ENCODE results near the gene DCC. TPM values are rescaled to one million over a fixed set of nuclear protein-coding genes. Genes with fewer than 3 reads are reported as not detected.

The DCC gene
- total and polyA plus RNA-seq, 2 experiments from 2014 or later, result not detected

DNA sequence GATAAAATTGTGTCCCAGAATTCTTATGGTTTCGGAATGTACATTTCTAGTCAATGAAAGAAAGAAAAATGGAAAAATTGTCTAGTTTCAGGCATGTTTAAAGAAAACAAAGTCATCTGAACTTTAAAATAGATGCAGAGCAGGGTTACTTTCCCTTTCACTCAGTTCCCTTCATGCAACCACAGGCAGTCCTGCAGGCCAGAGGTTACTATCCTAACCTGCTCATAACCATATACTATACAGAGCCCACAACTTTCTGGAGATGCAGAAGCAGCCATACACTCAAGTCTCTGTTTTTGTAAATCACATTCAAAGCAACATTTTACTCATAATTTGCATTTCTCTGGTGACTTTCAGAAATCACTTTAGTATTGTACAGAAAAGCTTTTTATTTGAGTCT lies 1194.2 kb downstream of the DCC start:
- Histone ChIP-seq H3F3A (ENCODE audit: insufficient read depth) (no peaks in the 10 kb centered on the region), H3K79me2 (ENCODE audit: insufficient read depth) (no peaks in the 10 kb centered on the region), H4K20me1 (ENCODE audit: insufficient read depth) (no peaks in the 10 kb centered on the region), H3K4me1 (ENCODE audit: insufficient read depth) (no peaks in the 10 kb centered on the region), H3K36me3 (ENCODE audit: low read depth) (no peaks in the 10 kb centered on the region), H3K4me3 (no peak overlapping the region), H3K27ac (no peak overlapping the region), H3K9me2 (ENCODE audit: insufficient read depth) (no peaks in the 10 kb centered on the region), H3K27me3 (replicated peaks; ENCODE audit: insufficient read depth) (no peaks in the 10 kb centered on the region), H3K9ac (no peak overlapping the region), H3K9me3 (ENCODE audit: low read depth) (no peaks in the 10 kb centered on the region), H3K4me2 (ENCODE audit: unreplicated experiment) (no peak overlapping the region), H2AFZ (no peak overlapping the region)
- in situ Hi-C loops (cut with MboI), result no loop called here
- 28 to 32% methylated on average over 1 of the region's 1 CpG for WGBS, 2 experiments (ENCODE audit: low coverage in 1 of 2, low lambda C conversion rate in 2 of 2, missing lambda C conversion rate in 2 of 2)
- no peak for TF ChIP-seq EZH2 (IDR thresholded peaks at IDR 0.05; ENCODE audit: insufficient read depth, poor library complexity, severe bottlenecking)
- TF ChIP-seq EZH2phosphoT487 (IDR thresholded peaks at IDR 0.05; ENCODE audit: insufficient read depth, low read depth), result no peak
- DNase-seq, result no peak

- Histone ChIP-seq H3K4me3 (no peak overlapping the region), H3K36me3 (ENCODE audit: low read depth) (no peaks in the 10 kb centered on the region), H3K4me2 (ENCODE audit: unreplicated experiment) (no peak overlapping the region), H3K79me2 (ENCODE audit: insufficient read depth) (no peaks in the 10 kb centered on the region), H3K27ac (no peak overlapping the region), H4K20me1 (ENCODE audit: insufficient read depth) (no peaks in the 10 kb centered on the region), H3K9me2 (ENCODE audit: insufficient read depth) (no peaks in the 10 kb centered on the region), H2AFZ (no peak overlapping the region), H3K9ac (no peak overlapping the region), H3K27me3 (replicated peaks; ENCODE audit: insufficient read depth) (no peaks in the 10 kb centered on the region), H3F3A (ENCODE audit: insufficient read depth) (no peaks in the 10 kb centered on the region), H3K9me3 (ENCODE audit: low read depth) (no peaks in the 10 kb centered on the region), H3K4me1 (ENCODE audit: insufficient read depth) (no peaks in the 10 kb centered on the region)
- WGBS, 2 experiments (ENCODE audit: low coverage in 1 of 2, low lambda C conversion rate in 2 of 2, missing lambda C conversion rate in 2 of 2), result 5 to 11% methylated on average over 3 of the region's 3 CpGs
- TF ChIP-seq EZH2phosphoT487 (IDR thresholded peaks at IDR 0.05; ENCODE audit: insufficient read depth, low read depth) (no peak), EZH2 (IDR thresholded peaks at IDR 0.05; ENCODE audit: insufficient read depth, poor library complexity, severe bottlenecking) (no peak)
- peak; percentile 3 for DNase-seq
- in situ Hi-C loops (cut with MboI), result no loop called here
These were observed 1194.7 kb downstream of the DCC start for GRCh38 chr18:53534695-53535094.

GRCh38 chr18:53536908-53537307 lies 1196.9 kb downstream of the DCC start:
- Histone ChIP-seq H4K20me1 (ENCODE audit: insufficient read depth) (no peaks in the 10 kb centered on the region), H3K4me3 (no peak overlapping the region), H3K4me1 (ENCODE audit: insufficient read depth) (no peaks in the 10 kb centered on the region), H3K9me3 (ENCODE audit: low read depth) (no peaks in the 10 kb centered on the region), H3K9me2 (ENCODE audit: insufficient read depth) (no peaks in the 10 kb centered on the region), H3K9ac (no peak overlapping the region), H3K36me3 (ENCODE audit: low read depth) (no peaks in the 10 kb centered on the region), H3K4me2 (ENCODE audit: unreplicated experiment) (no peak overlapping the region), H3K79me2 (ENCODE audit: insufficient read depth) (no peaks in the 10 kb centered on the region), H3F3A (ENCODE audit: insufficient read depth) (no peaks in the 10 kb centered on the region), H3K27me3 (replicated peaks; ENCODE audit: insufficient read depth) (no peaks in the 10 kb centered on the region), H3K27ac (no peak overlapping the region), H2AFZ (no peak overlapping the region)
- DNase-seq, result no peak
- in situ Hi-C loops (cut with MboI), result no loop called here
- TF ChIP-seq EZH2phosphoT487 (IDR thresholded peaks at IDR 0.05; ENCODE audit: insufficient read depth, low read depth) (no peak), EZH2 (IDR thresholded peaks at IDR 0.05; ENCODE audit: insufficient read depth, poor library complexity, severe bottlenecking) (no peak)
- WGBS, 2 experiments (ENCODE audit: low coverage in 1 of 2, low lambda C conversion rate in 2 of 2, missing lambda C conversion rate in 2 of 2), result 50 to 60% methylated on average over 2 of the region's 2 CpGs

GRCh38 chr18:53541924-53542323 lies 1201.9 kb downstream of the DCC start:
- Histone ChIP-seq H3K4me3 (no peak overlapping the region), H3K4me2 (ENCODE audit: unreplicated experiment) (no peak overlapping the region), H3K27ac (no peak overlapping the region), H2AFZ (no peak overlapping the region), H3K9me3 (ENCODE audit: low read depth) (no peaks in the 10 kb centered on the region), H3K36me3 (ENCODE audit: low read depth) (no peaks in the 10 kb centered on the region), H4K20me1 (ENCODE audit: insufficient read depth) (no peaks in the 10 kb centered on the region), H3K27me3 (replicated peaks; ENCODE audit: insufficient read depth) (no peaks in the 10 kb centered on the region), H3K9ac (no peak overlapping the region), H3F3A (ENCODE audit: insufficient read depth) (no peaks in the 10 kb centered on the region), H3K79me2 (ENCODE audit: insufficient read depth) (no peaks in the 10 kb centered on the region), H3K9me2 (ENCODE audit: insufficient read depth) (no peaks in the 10 kb centered on the region), H3K4me1 (ENCODE audit: insufficient read depth) (no peaks in the 10 kb centered on the region)
- in situ Hi-C loops (cut with MboI), result no loop called here
- DNase-seq, result no peak
- TF ChIP-seq EZH2phosphoT487 (IDR thresholded peaks at IDR 0.05; ENCODE audit: insufficient read depth, low read depth) (no peak), EZH2 (IDR thresholded peaks at IDR 0.05; ENCODE audit: insufficient read depth, poor library complexity, severe bottlenecking) (no peak)
- 22 to 26% methylated on average over 1 of the region's 1 CpG for WGBS, 2 experiments (ENCODE audit: low coverage in 1 of 2, low lambda C conversion rate in 2 of 2, missing lambda C conversion rate in 2 of 2)

- in situ Hi-C loops (cut with MboI), result no loop called here
- TF ChIP-seq EZH2phosphoT487 (IDR thresholded peaks at IDR 0.05; ENCODE audit: insufficient read depth, low read depth), result no peak
- no peak for TF ChIP-seq EZH2 (IDR thresholded peaks at IDR 0.05; ENCODE audit: insufficient read depth, poor library complexity, severe bottlenecking)
These were observed 1203.7 kb downstream of the DCC start for GRCh38 chr18:53543711-53544110.

More at GRCh38 chr18:53543711-53544110, 1203.7 kb downstream of the DCC start:
- H3K9me3 ChIP-seq (ENCODE audit: low read depth), result no peaks in the 10 kb centered on the region
- no peak overlapping the region for H3K4me2 ChIP-seq (ENCODE audit: unreplicated experiment)
- H4K20me1 ChIP-seq (ENCODE audit: insufficient read depth), result no peaks in the 10 kb centered on the region
- no peak overlapping the region for H3K9ac ChIP-seq
- H3K27ac ChIP-seq, result no peak overlapping the region
- no peaks in the 10 kb centered on the region for H3K4me1 ChIP-seq (ENCODE audit: insufficient read depth)
- H3K36me3 ChIP-seq (ENCODE audit: low read depth), result no peaks in the 10 kb centered on the region
- no peak overlapping the region for H3K4me3 ChIP-seq
- no peak overlapping the region for H2AFZ ChIP-seq
- no peaks in the 10 kb centered on the region for H3K9me2 ChIP-seq (ENCODE audit: insufficient read depth)
- H3K79me2 ChIP-seq (ENCODE audit: insufficient read depth), result no peaks in the 10 kb centered on the region
- DNase-seq, result no peak
- no peaks in the 10 kb centered on the region for H3K27me3 ChIP-seq (replicated peaks; ENCODE audit: insufficient read depth)
- no peaks in the 10 kb centered on the region for H3F3A ChIP-seq (ENCODE audit: insufficient read depth)
